GM23338 (cell line): ENCODE data around the gene BHLHA9. TPM values are rescaled to one million over a fixed set of nuclear protein-coding genes. Genes with fewer than 3 reads are reported as not detected.

ENCODE experiments used
- ATAC-seq: fragments of 200-7000 bp; cut with Tn5 transposase; 3 replicates; pipeline ENCODE4 v1.9.1; 2020
- DNase-seq: peaks from one replicate; pipeline ENCODE4 v3.0.0-alpha.2; 2015; ENCODE audit warnings: low spot score
- H2AFZ ChIP-seq: fragments of 200-600 bp; sonication (generic); 2 replicates; pipeline ENCODE4 v1.8.0; 2016; ENCODE audit warnings: antibody characterized with exemption, mild to moderate bottlenecking, moderate library complexity
- H3F3A ChIP-seq: fragments of 200-600 bp; sonication (generic); replicated peaks from 2 replicates; pipeline ENCODE4 v1.8.0; 2017; ENCODE audit warnings: antibody characterized with exemption, mixed run types, low read depth
- H3K27ac ChIP-seq: fragments of 200-600 bp; sonication (generic); 2 replicates; pipeline ENCODE4 v1.6.1; 2016; ENCODE audit warnings: low read depth
- H3K27me3 ChIP-seq: fragments of 200-600 bp; sonication (generic); 2 replicates; pipeline ENCODE4 v1.8.0; 2016; ENCODE audit warnings: mild to moderate bottlenecking, mixed run types, moderate library complexity; ENCODE audit not compliant: insufficient read depth
- H3K36me3 ChIP-seq: fragments of 200-600 bp; sonication (generic); 2 replicates; pipeline ENCODE4 v1.8.0; 2016; ENCODE audit warnings: mild to moderate bottlenecking; ENCODE audit not compliant: insufficient read depth
- H3K4me1 ChIP-seq: fragments of 200-600 bp; sonication (generic); 2 replicates; pipeline ENCODE4 v1.8.0; 2016; ENCODE audit warnings: mild to moderate bottlenecking, moderate library complexity; ENCODE audit not compliant: insufficient read depth
- H3K4me2 ChIP-seq: fragments of 200-600 bp; sonication (generic); 2 replicates; pipeline ENCODE4 v1.7.1; 2017; ENCODE audit warnings: mixed run types
- H3K4me3 ChIP-seq: fragments of 200-600 bp; sonication (generic); 2 replicates; pipeline ENCODE4 v1.6.1; 2016; ENCODE audit warnings: mixed run types
- H3K79me2 ChIP-seq: fragments of 200-600 bp; sonication (generic); replicated peaks from 2 replicates; pipeline ENCODE4 v1.8.0; 2017; ENCODE audit warnings: mild to moderate bottlenecking; ENCODE audit not compliant: insufficient read depth
- H3K9me2 ChIP-seq: fragments of 200-600 bp; sonication (generic); 2 replicates; pipeline ENCODE4 v1.8.0; 2017; ENCODE audit not compliant: insufficient read depth
- H4K20me1 ChIP-seq: fragments of 200-600 bp; sonication (generic); replicated peaks from 2 replicates; pipeline ENCODE4 v1.8.0; 2017; ENCODE audit warnings: mild to moderate bottlenecking; ENCODE audit not compliant: insufficient read depth
- H3K27ac Mint-ChIP-seq: 2 replicates; pipeline ENCODE4 v1.8.0; 2020; ENCODE audit warnings: inconsistent platforms, mild to moderate bottlenecking, moderate library complexity, mixed read lengths
- H3K27me3 Mint-ChIP-seq: 3 replicates; pipeline ENCODE4 v1.8.0; 2022; ENCODE audit warnings: low read depth, mild to moderate bottlenecking, moderate library complexity, mixed read lengths, inconsistent platforms; ENCODE audit not compliant: insufficient read depth, poor library complexity
- H3K36me3 Mint-ChIP-seq: 3 replicates; pipeline ENCODE4 v1.8.0; 2021; ENCODE audit warnings: low read depth, mild to moderate bottlenecking, inconsistent platforms, moderate library complexity, mixed read lengths
- H3K4me1 Mint-ChIP-seq: 3 replicates; pipeline ENCODE4 v1.8.0; 2020; ENCODE audit warnings: mild to moderate bottlenecking, inconsistent platforms, mixed read lengths
- H3K4me3 Mint-ChIP-seq: 3 replicates; pipeline ENCODE4 v1.8.0; 2021; ENCODE audit warnings: moderate library complexity, mild to moderate bottlenecking, inconsistent platforms, mixed read lengths
- H3K9me3 Mint-ChIP-seq: 3 replicates; pipeline ENCODE4 v1.8.0; 2020; ENCODE audit warnings: moderate library complexity, mild to moderate bottlenecking, inconsistent platforms, mixed read lengths
- CREB1 ChIP-seq: fragments of 250-450 bp; sonication (Bioruptor Pico); IDR thresholded peaks from 2 replicates; pipeline ENCODE4 v1.5.0; 2020; ENCODE audit warnings: low read depth, mild to moderate bottlenecking, moderate library complexity
- CTCF ChIP-seq, 2 experiments: fragments of 200-600 bp in 1 of 2; sonication (generic) in 1 of 2; conservative IDR thresholded peaks; 2 replicates each; pipeline versions ENCODE4 v1.5.1 to v1.6.1; 2016 to 2017; ENCODE audit warnings: antibody characterized with exemption in 2 of 2, low read depth in 2 of 2, mild to moderate bottlenecking in 2 of 2, moderate library complexity in 1 of 2
- EZH2 ChIP-seq: fragments of 200-600 bp; sonication (generic); IDR thresholded peaks from one replicate; pipeline ENCODE4 v1.8.0; 2017; ENCODE audit warnings: antibody characterized with exemption, mild to moderate bottlenecking, low read depth; ENCODE audit not compliant: unreplicated experiment
- EZH2phosphoT487 ChIP-seq: fragments of 200-600 bp; sonication (generic); IDR thresholded peaks from one replicate; pipeline ENCODE4 v1.8.1; 2018; ENCODE audit warnings: antibody characterized with exemption; ENCODE audit not compliant: unreplicated experiment
- JUNB ChIP-seq: IDR thresholded peaks from one replicate; pipeline ENCODE4 v1.6.1; 2016; ENCODE audit warnings: antibody characterized with exemption; ENCODE audit not compliant: unreplicated experiment
- POLR2AphosphoS5 ChIP-seq: IDR thresholded peaks from 2 replicates; pipeline ENCODE4 v1.6.1; 2016; ENCODE audit warnings: antibody characterized with exemption, low read depth
- STAT1 ChIP-seq: IDR thresholded peaks from one replicate; pipeline ENCODE4 v1.6.1; 2016; ENCODE audit warnings: antibody characterized with exemption; ENCODE audit not compliant: unreplicated experiment
- ZNF114 ChIP-seq: fragments of 250-450 bp; sonication (Bioruptor Pico); IDR thresholded peaks from 2 replicates; pipeline ENCODE4 v1.5.0; 2020; ENCODE audit warnings: mild to moderate bottlenecking, moderate library complexity
- polyA plus RNA-seq: library from polyadenylated mRNA; unstranded; fragments of >200 nt; fragmentation: Nextera tagmentation; extraction: Ambion mirVana; gene quantifications from 2 replicates; pipeline ENCODE4 v1.2.1, GENCODE V29; 2016
- total RNA-seq: library from RNA; depleted of rRNA; stranded (reverse); fragments of >200 nt; shearing (Covaris generic); gene quantifications from 2 replicates; pipeline ENCODE4 v1.2.3, GENCODE V29; 2014; rRNA removed
- TF ChIP-seq, protein P1 (sequence below): IDR thresholded peaks from 2 replicates; pipeline ENCODE4 v1.6.1; 2016; ENCODE audit warnings: antibody characterized with exemption
- TF ChIP-seq, protein P2 (sequence below): IDR thresholded peaks from one replicate; pipeline ENCODE4 v1.6.1; 2018; ENCODE audit warnings: antibody characterized with exemption; ENCODE audit not compliant: unreplicated experiment

The BHLHA9 gene
- total and polyA plus RNA-seq, 2 experiments from 2014 or later = 0.39 to 2.3 TPM

- Mint-ChIP-seq H3K9me3 (no peaks in the 10 kb centered on the region), H3K27ac (no peak overlapping the region), H3K4me1 (no peaks in the 10 kb centered on the region), H3K27me3 (peaks cover 13% of the 10 kb centered on the region), H3K4me3 (no peak overlapping the region), H3K36me3 (no peaks in the 10 kb centered on the region)
- Histone ChIP-seq H3F3A (no peaks in the 10 kb centered on the region), H2AFZ (no peak overlapping the region), H3K4me1 (no peaks in the 10 kb centered on the region), H3K36me3 (no peaks in the 10 kb centered on the region), H3K4me3 (no peak overlapping the region), H3K9me2 (no peaks in the 10 kb centered on the region), H3K79me2 (no peaks in the 10 kb centered on the region), H3K27me3 (no peaks in the 10 kb centered on the region), H3K27ac (no peak overlapping the region), H4K20me1 (no peaks in the 10 kb centered on the region; the same call in 1 of the 2 replicates), H3K4me2 (no peak overlapping the region)
- no peak; the same call in 1 of the 3 replicates for ATAC-seq
- TF ChIP-seq STAT1 (no peak), CTCF (conservative IDR thresholded peaks at IDR 0.05; ENCODE audit: low read depth in 2 of 2) (no peak), ZNF114 (CRISPR knock-in tag) (no peak), CREB1 (CRISPR knock-in tag) (no peak), POLR2AphosphoS5 (no peak), JUNB (no peak), EZH2 (no peak), EZH2phosphoT487 (no peak)
- TF ChIP-seq, protein P1, sequence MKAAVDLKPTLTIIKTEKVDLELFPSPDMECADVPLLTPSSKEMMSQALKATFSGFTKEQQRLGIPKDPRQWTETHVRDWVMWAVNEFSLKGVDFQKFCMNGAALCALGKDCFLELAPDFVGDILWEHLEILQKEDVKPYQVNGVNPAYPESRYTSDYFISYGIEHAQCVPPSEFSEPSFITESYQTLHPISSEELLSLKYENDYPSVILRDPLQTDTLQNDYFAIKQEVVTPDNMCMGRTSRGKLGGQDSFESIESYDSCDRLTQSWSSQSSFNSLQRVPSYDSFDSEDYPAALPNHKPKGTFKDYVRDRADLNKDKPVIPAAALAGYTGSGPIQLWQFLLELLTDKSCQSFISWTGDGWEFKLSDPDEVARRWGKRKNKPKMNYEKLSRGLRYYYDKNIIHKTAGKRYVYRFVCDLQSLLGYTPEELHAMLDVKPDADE = no peak
- TF ChIP-seq, protein P2, sequence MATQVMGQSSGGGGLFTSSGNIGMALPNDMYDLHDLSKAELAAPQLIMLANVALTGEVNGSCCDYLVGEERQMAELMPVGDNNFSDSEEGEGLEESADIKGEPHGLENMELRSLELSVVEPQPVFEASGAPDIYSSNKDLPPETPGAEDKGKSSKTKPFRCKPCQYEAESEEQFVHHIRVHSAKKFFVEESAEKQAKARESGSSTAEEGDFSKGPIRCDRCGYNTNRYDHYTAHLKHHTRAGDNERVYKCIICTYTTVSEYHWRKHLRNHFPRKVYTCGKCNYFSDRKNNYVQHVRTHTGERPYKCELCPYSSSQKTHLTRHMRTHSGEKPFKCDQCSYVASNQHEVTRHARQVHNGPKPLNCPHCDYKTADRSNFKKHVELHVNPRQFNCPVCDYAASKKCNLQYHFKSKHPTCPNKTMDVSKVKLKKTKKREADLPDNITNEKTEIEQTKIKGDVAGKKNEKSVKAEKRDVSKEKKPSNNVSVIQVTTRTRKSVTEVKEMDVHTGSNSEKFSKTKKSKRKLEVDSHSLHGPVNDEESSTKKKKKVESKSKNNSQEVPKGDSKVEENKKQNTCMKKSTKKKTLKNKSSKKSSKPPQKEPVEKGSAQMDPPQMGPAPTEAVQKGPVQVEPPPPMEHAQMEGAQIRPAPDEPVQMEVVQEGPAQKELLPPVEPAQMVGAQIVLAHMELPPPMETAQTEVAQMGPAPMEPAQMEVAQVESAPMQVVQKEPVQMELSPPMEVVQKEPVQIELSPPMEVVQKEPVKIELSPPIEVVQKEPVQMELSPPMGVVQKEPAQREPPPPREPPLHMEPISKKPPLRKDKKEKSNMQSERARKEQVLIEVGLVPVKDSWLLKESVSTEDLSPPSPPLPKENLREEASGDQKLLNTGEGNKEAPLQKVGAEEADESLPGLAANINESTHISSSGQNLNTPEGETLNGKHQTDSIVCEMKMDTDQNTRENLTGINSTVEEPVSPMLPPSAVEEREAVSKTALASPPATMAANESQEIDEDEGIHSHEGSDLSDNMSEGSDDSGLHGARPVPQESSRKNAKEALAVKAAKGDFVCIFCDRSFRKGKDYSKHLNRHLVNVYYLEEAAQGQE = no peak
- DNase-seq = no peak
Observed at GRCh38 chr17:1315891-1316403, 45.7 kb downstream of the BHLHA9 start.

Other genes starting within 250 kb of the BHLHA9 start
- gene ABR, start 90.5 kb upstream of the BHLHA9 start, total RNA-seq = 24.3 and 27.7 TPM in 2 replicates
- gene ABR, start 90.5 kb upstream of the BHLHA9 start, polyA plus RNA-seq = 15.0 and 18.5 TPM in 2 replicates
- 0.12 TPM in 1 of 2 replicates, not detected in the other for gene TRARG1, start 9.2 kb downstream of the BHLHA9 start, total RNA-seq
- gene TRARG1, start 9.2 kb downstream of the BHLHA9 start, polyA plus RNA-seq = not detected in 2 replicates
- 1,251 and 1,409 TPM in 2 replicates for gene YWHAE, start 129.8 kb downstream of the BHLHA9 start, total RNA-seq
- 1,271 and 1,283 TPM in 2 replicates for gene YWHAE, start 129.8 kb downstream of the BHLHA9 start, polyA plus RNA-seq
- 59.8 and 61.1 TPM in 2 replicates for gene CRK, start 185.8 kb downstream of the BHLHA9 start, total RNA-seq
- 28.6 and 32.6 TPM in 2 replicates for gene CRK, start 185.8 kb downstream of the BHLHA9 start, polyA plus RNA-seq
- 35.2 and 57.1 TPM in 2 replicates for gene MYO1C, start 222.2 kb downstream of the BHLHA9 start, total RNA-seq
- 12.3 and 13.9 TPM in 2 replicates for gene MYO1C, start 222.2 kb downstream of the BHLHA9 start, polyA plus RNA-seq
- 22.5 and 29.7 TPM in 2 replicates for gene INPP5K, start 246.2 kb downstream of the BHLHA9 start, total RNA-seq
- gene INPP5K, start 246.2 kb downstream of the BHLHA9 start, polyA plus RNA-seq = 8.4 TPM in 2 replicates